IMR-90 (cell line): ENCODE results near the gene SNTG2. TPM values are rescaled to one million over a fixed set of nuclear protein-coding genes. Genes with fewer than 3 reads are reported as not detected.

Source experiments
- ATAC-seq: fragments of 200-7000 bp; cut with Tn5 transposase; 2 replicates; pipeline ENCODE4 v1.9.1; 2020; ENCODE audit warnings: low read depth, mild to moderate bottlenecking, moderate library complexity
- BruUV-seq: library from RNA; stranded (reverse); fragments of 400-500 nt; replicated peaks from 2 replicates; lab custom pipeline; 2021; lab: Mats Ljungman, UMichigan
- CTCF ChIA-PET: fragments of 300-600 bp; formaldehyde crosslinking; extraction: SDS; loops from one replicate; lab custom pipeline; 2021; ENCODE audit warnings: antibody characterized with exemption; lab: Yijun Ruan, JAX
- POLR2A ChIA-PET: fragments of 300-600 bp; sonication (Branson Sonifier 250); formaldehyde crosslinking; loops from one replicate; lab custom pipeline; 2022; ENCODE audit warnings: antibody characterized with exemption; ENCODE audit not compliant: unreplicated experiment; lab: Charles Lee
- DNase-seq: peaks from one replicate; pipeline ENCODE4 v3.0.0; 2013
- H2AFZ ChIP-seq: replicated peaks from 2 replicates; pipeline ENCODE3; 2013; ENCODE audit warnings: low read length, mild to moderate bottlenecking; ENCODE audit not compliant: poor library complexity
- H2AK5ac ChIP-seq: 2 replicates; pipeline ENCODE4 v1.6.1; 2013; ENCODE audit warnings: low read depth, low read length, inconsistent platforms
- H2AK9ac ChIP-seq: replicated peaks from 2 replicates; pipeline ENCODE3; 2013; ENCODE audit warnings: mild to moderate bottlenecking, low read depth, low read length, moderate library complexity; ENCODE audit not compliant: poor library complexity
- H2BK120ac ChIP-seq: 2 replicates; pipeline ENCODE4 v1.6.1; 2013; ENCODE audit warnings: low read depth, low read length, inconsistent platforms
- H2BK15ac ChIP-seq: 3 replicates; pipeline ENCODE4 v1.6.1; 2013; ENCODE audit warnings: low read depth, low read length, inconsistent platforms
- H2BK20ac ChIP-seq: 2 replicates; pipeline ENCODE4 v1.6.1; 2013; ENCODE audit warnings: low read depth, mild to moderate bottlenecking, inconsistent platforms, low read length, moderate library complexity
- H2BK5ac ChIP-seq: 2 replicates; pipeline ENCODE4 v1.6.1; 2013; ENCODE audit warnings: mild to moderate bottlenecking, low read depth, low read length, inconsistent platforms; ENCODE audit not compliant: poor library complexity, severe bottlenecking
- H3K14ac ChIP-seq: replicated peaks from 2 replicates; pipeline ENCODE4 v1.6.1; 2013; ENCODE audit warnings: low read depth, low read length, inconsistent platforms
- H3K18ac ChIP-seq: 2 replicates; pipeline ENCODE4 v1.6.1; 2013; ENCODE audit warnings: low read depth, low read length, control low read depth
- H3K23ac ChIP-seq: 2 replicates; pipeline ENCODE4 v1.6.1; 2013; ENCODE audit warnings: low read depth, low read length, inconsistent platforms
- H3K27ac ChIP-seq: 2 replicates; pipeline ENCODE4 v1.5.1; 2013; ENCODE audit warnings: mild to moderate bottlenecking, control low read depth, low read length; ENCODE audit not compliant: insufficient read depth
- H3K27me3 ChIP-seq: 2 replicates; pipeline ENCODE4 v1.6.1; 2013; ENCODE audit warnings: low read length; ENCODE audit not compliant: control insufficient read depth, insufficient read depth
- H3K36me3 ChIP-seq: 2 replicates; pipeline ENCODE4 v1.6.1; 2013; ENCODE audit warnings: low read length, mixed read lengths; ENCODE audit not compliant: control insufficient read depth, insufficient read depth
- H3K4ac ChIP-seq: 2 replicates; pipeline ENCODE4 v1.6.1; 2013; ENCODE audit warnings: low read depth, low read length, inconsistent platforms
- H3K4me1 ChIP-seq: 2 replicates; pipeline ENCODE4 v1.6.1; 2013; ENCODE audit warnings: low read length, mixed read lengths; ENCODE audit not compliant: control insufficient read depth, insufficient read depth
- H3K4me2 ChIP-seq: 2 replicates; pipeline ENCODE4 v1.6.1; 2013; ENCODE audit warnings: low read depth, mild to moderate bottlenecking, control low read depth, low read length, moderate library complexity
- H3K4me3 ChIP-seq: 2 replicates; pipeline ENCODE4 v1.5.1; 2013; ENCODE audit warnings: low read depth, mild to moderate bottlenecking, control low read depth, low read length, moderate library complexity; ENCODE audit not compliant: insufficient read depth
- H3K56ac ChIP-seq: 2 replicates; pipeline ENCODE4 v1.6.1; 2013; ENCODE audit warnings: low read length, inconsistent platforms; ENCODE audit not compliant: insufficient read depth; ENCODE audit errors: extremely low read depth
- H3K79me1 ChIP-seq, 2 experiments: 2 replicates each; pipeline ENCODE4 v1.6.1; 2013; ENCODE audit warnings: low read length in 2 of 2, inconsistent platforms in 1 of 2, low read depth in 1 of 2
- H3K9ac ChIP-seq: 2 replicates; pipeline ENCODE4 v1.6.1; 2013; ENCODE audit warnings: low read depth, low read length, control low read depth
- H3K9me1 ChIP-seq: 2 replicates; pipeline ENCODE4 v1.6.1; 2013; ENCODE audit warnings: low read length, inconsistent platforms; ENCODE audit not compliant: insufficient read depth
- H3K9me3 ChIP-seq: 2 replicates; pipeline ENCODE4 v1.6.1; 2013; ENCODE audit warnings: low read length; ENCODE audit not compliant: control insufficient read depth, insufficient read depth
- H4K20me1 ChIP-seq: 2 replicates; pipeline ENCODE4 v1.6.1; 2013; ENCODE audit warnings: low read length, inconsistent platforms; ENCODE audit not compliant: insufficient read depth
- H4K5ac ChIP-seq: 2 replicates; pipeline ENCODE4 v1.6.1; 2013; ENCODE audit warnings: mild to moderate bottlenecking, low read depth, low read length, control low read depth
- H4K8ac ChIP-seq, 2 experiments: 2 replicates each; pipeline ENCODE4 v1.6.1; 2013; ENCODE audit warnings: low read depth in 2 of 2, low read length in 2 of 2, control low read depth in 1 of 2, inconsistent platforms in 1 of 2
- H4K91ac ChIP-seq: 2 replicates; pipeline ENCODE4 v1.6.1; 2013; ENCODE audit warnings: low read depth, low read length, inconsistent platforms; ENCODE audit not compliant: insufficient read depth
- BHLHE40 ChIP-seq: fragments of 150-350 bp; IDR thresholded peaks from 2 replicates; pipeline ENCODE4 v1.6.1; 2016; ENCODE audit warnings: mild to moderate bottlenecking, low read depth, low read length
- CEBPB ChIP-seq: IDR thresholded peaks from 2 replicates; pipeline ENCODE4 v1.6.1; 2012; ENCODE audit warnings: low read depth, low read length, improper control_type of control experiment
- CHD1 ChIP-seq: IDR thresholded peaks from 2 replicates; pipeline ENCODE4 v1.6.1; 2012; ENCODE audit warnings: low read depth, low read length, improper control_type of control experiment
- ELK1 ChIP-seq: fragments of 150-350 bp; IDR thresholded peaks from 2 replicates; pipeline ENCODE4 v1.6.1; 2016; ENCODE audit warnings: low read depth, mild to moderate bottlenecking, low read length, moderate library complexity, borderline replicate concordance
- FOS ChIP-seq: fragments of 150-350 bp; IDR thresholded peaks from 2 replicates; pipeline ENCODE4 v1.6.1; 2016; ENCODE audit warnings: low read depth, low read length
- MAFK ChIP-seq: IDR thresholded peaks from 2 replicates; pipeline ENCODE4 v1.6.1; 2012; ENCODE audit warnings: low read depth, low read length, improper control_type of control experiment
- MAZ ChIP-seq: IDR thresholded peaks from 2 replicates; pipeline ENCODE4 v1.6.1; 2012; ENCODE audit warnings: low read depth, mild to moderate bottlenecking, low read length, improper control_type of control experiment, moderate library complexity, borderline replicate concordance
- MXI1 ChIP-seq: IDR thresholded peaks from 2 replicates; pipeline ENCODE4 v1.6.1; 2012; ENCODE audit warnings: low read depth, mild to moderate bottlenecking, low read length, moderate library complexity, borderline replicate concordance
- NFE2L2 ChIP-seq: fragments of 150-350 bp; IDR thresholded peaks from 2 replicates; pipeline ENCODE4 v1.6.1; 2016; ENCODE audit warnings: low read depth, mild to moderate bottlenecking, low read length
- POLR2A ChIP-seq: IDR thresholded peaks from 2 replicates; pipeline ENCODE4 v1.6.1; 2012; ENCODE audit warnings: mild to moderate bottlenecking, low read depth, low read length
- RAD21 ChIP-seq: IDR thresholded peaks from 2 replicates; pipeline ENCODE4 v1.6.1; 2012; ENCODE audit warnings: low read length, improper control_type of control experiment
- RCOR1 ChIP-seq: IDR thresholded peaks from 2 replicates; pipeline ENCODE4 v1.6.1; 2012; ENCODE audit warnings: mild to moderate bottlenecking, low read length, improper control_type of control experiment; ENCODE audit not compliant: insufficient replicate concordance
- RFX5 ChIP-seq: IDR thresholded peaks from 2 replicates; pipeline ENCODE4 v1.8.0; 2012; ENCODE audit warnings: low read depth, mild to moderate bottlenecking, low read length, moderate library complexity
- SMC3 ChIP-seq: fragments of 150-350 bp; IDR thresholded peaks from 2 replicates; pipeline ENCODE4 v1.6.1; 2016; ENCODE audit warnings: low read depth, mild to moderate bottlenecking, antibody characterized with exemption, low read length, moderate library complexity
- USF2 ChIP-seq: fragments of 150-350 bp; IDR thresholded peaks from 2 replicates; pipeline ENCODE4 v1.6.1; 2017; ENCODE audit warnings: mild to moderate bottlenecking, antibody characterized with exemption, low read length, low read depth
- WGBS, 2 experiments: methylation state at CpG; one replicate each; pipeline versions ENCODE4 v1.1.5 to v1.1.7; 2013; ENCODE audit warnings: missing lambda C conversion rate in 2 of 2; ENCODE audit not compliant: insufficient read length in 1 of 2; ENCODE audit errors: extremely low coverage in 2 of 2; 5-methylcytosine and 5-hydroxymethylcytosine counted together
- dilution Hi-C: fragments of 300-500 bp; cut with HindIII; formaldehyde crosslinking; loops from one replicate; pipeline ENCODE4 v1.14.3; 2018; ENCODE audit warnings: low sequenced_read_pairs; ENCODE audit not compliant: unreplicated experiment
- in situ Hi-C: fragments of 300-500 bp; cut with MboI; formaldehyde crosslinking; loops from 3 replicates; pipeline ENCODE4 v1.14.3; 2019; ENCODE audit warnings: low sequenced_read_pairs, inconsistent platforms, mixed read lengths
- intact Hi-C: fragments of 100-400 bp; cut with micrococcal nuclease; formaldehyde crosslinking; loops from 2 replicates; pipeline ENCODE4 v1.10.0; 2022
- polyA plus RNA-seq, 3 experiments: library from polyadenylated mRNA; depleted of rRNA; stranded (reverse); fragments of >200 nt; gene quantifications; 2 replicates each; pipeline ENCODE4 v1.2.3, GENCODE V29; 2012; ENCODE audit warnings: low replicate concordance in 1 of 3
- total RNA-seq: library from RNA; depleted of rRNA; stranded (reverse); fragments of >200 nt; gene quantifications from 2 replicates; pipeline ENCODE4 v1.2.3, GENCODE V29; 2012
- TF ChIP-seq, protein P1 (sequence below): conservative IDR thresholded peaks from 2 replicates; pipeline ENCODE4 v1.5.1; 2012; ENCODE audit warnings: mild to moderate bottlenecking, low read depth, low read length, improper control_type of control experiment

The SNTG2 gene
- total and polyA plus RNA-seq, 2 of the 4 experiments (the other 2 are of a cell fraction), result under 0.01 to 0.17 TPM

GRCh38 chr2:1262609-1263008 is 312.0 kb downstream of the SNTG2 start:
- H4K91ac ChIP-seq, result no peak overlapping the region
- intact Hi-C loops (no loop called here), in situ Hi-C loops (no loop called here), dilution Hi-C loops (no loop called here)
- H3K4me2 ChIP-seq, result no peak overlapping the region
- no peak overlapping the region for H3K14ac ChIP-seq
- H3K9me3 ChIP-seq, result peaks cover 16% of the 10 kb centered on the region
- no peak overlapping the region for H3K23ac ChIP-seq
- no peaks in the 10 kb centered on the region for H3K27me3 ChIP-seq
- H2BK20ac ChIP-seq, result no peak overlapping the region
- H3K27ac ChIP-seq, result no peak overlapping the region
- no peak overlapping the region for H3K9ac ChIP-seq
- CTCF ChIA-PET, result no interaction called here
- no peak overlapping the region for H2AK5ac ChIP-seq
- no peak overlapping the region for H2BK15ac ChIP-seq
- DNase-seq (no peak), ATAC-seq (no peak)
- no peak overlapping the region for H2BK5ac ChIP-seq
- 83% methylated on average over 18 of the region's 29 CpGs; no CpG with 5 or more reads in 1 of the 2 experiments for WGBS, 2 experiments
- BruUV-seq, result no TSS peak
- no peak for TF ChIP-seq CEBPB
- TF ChIP-seq, protein P1, sequence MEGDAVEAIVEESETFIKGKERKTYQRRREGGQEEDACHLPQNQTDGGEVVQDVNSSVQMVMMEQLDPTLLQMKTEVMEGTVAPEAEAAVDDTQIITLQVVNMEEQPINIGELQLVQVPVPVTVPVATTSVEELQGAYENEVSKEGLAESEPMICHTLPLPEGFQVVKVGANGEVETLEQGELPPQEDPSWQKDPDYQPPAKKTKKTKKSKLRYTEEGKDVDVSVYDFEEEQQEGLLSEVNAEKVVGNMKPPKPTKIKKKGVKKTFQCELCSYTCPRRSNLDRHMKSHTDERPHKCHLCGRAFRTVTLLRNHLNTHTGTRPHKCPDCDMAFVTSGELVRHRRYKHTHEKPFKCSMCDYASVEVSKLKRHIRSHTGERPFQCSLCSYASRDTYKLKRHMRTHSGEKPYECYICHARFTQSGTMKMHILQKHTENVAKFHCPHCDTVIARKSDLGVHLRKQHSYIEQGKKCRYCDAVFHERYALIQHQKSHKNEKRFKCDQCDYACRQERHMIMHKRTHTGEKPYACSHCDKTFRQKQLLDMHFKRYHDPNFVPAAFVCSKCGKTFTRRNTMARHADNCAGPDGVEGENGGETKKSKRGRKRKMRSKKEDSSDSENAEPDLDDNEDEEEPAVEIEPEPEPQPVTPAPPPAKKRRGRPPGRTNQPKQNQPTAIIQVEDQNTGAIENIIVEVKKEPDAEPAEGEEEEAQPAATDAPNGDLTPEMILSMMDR, result no peak
- no peak for TF ChIP-seq BHLHE40
- TF ChIP-seq RFX5, result no peak
- no peak for TF ChIP-seq RAD21
- TF ChIP-seq FOS, result no peak
- TF ChIP-seq NFE2L2, result no peak
- no peak for TF ChIP-seq RCOR1
- TF ChIP-seq ELK1, result no peak
- TF ChIP-seq MXI1, result no peak
- TF ChIP-seq MAZ, result no peak
- TF ChIP-seq MAFK, result no peak
- TF ChIP-seq SMC3, result no peak
- no peak for TF ChIP-seq CHD1
- no peak for TF ChIP-seq USF2
- TF ChIP-seq POLR2A, result no peak
- no peaks in the 10 kb centered on the region for H3K4me1 ChIP-seq
- no peak overlapping the region for H2AK9ac ChIP-seq
- H3K79me1 ChIP-seq, result no peaks in the 10 kb centered on the region
- POLR2A ChIA-PET, result no interaction called here
- H3K4ac ChIP-seq, result no peak overlapping the region
- H4K20me1 ChIP-seq, result no peaks in the 10 kb centered on the region
- no peaks in the 10 kb centered on the region for H3K9me1 ChIP-seq
- H2AFZ ChIP-seq, result no peak overlapping the region
- no peak overlapping the region for H4K8ac ChIP-seq
- no peak overlapping the region for H2BK120ac ChIP-seq
- no peak overlapping the region for H4K5ac ChIP-seq
- no peak overlapping the region for H3K4me3 ChIP-seq
- H3K56ac ChIP-seq, result no peak overlapping the region
- no peak overlapping the region for H3K18ac ChIP-seq
- H3K36me3 ChIP-seq, result no peaks in the 10 kb centered on the region
